Measurements from ENCODE around the gene GPC5. TPM values are rescaled to one million over a fixed set of nuclear protein-coding genes. Genes with fewer than 3 reads are reported as not detected.

Gene GPC5
- total RNA-seq, 1 experiment from 2014 or later, result 0.15 TPM

DNA sequence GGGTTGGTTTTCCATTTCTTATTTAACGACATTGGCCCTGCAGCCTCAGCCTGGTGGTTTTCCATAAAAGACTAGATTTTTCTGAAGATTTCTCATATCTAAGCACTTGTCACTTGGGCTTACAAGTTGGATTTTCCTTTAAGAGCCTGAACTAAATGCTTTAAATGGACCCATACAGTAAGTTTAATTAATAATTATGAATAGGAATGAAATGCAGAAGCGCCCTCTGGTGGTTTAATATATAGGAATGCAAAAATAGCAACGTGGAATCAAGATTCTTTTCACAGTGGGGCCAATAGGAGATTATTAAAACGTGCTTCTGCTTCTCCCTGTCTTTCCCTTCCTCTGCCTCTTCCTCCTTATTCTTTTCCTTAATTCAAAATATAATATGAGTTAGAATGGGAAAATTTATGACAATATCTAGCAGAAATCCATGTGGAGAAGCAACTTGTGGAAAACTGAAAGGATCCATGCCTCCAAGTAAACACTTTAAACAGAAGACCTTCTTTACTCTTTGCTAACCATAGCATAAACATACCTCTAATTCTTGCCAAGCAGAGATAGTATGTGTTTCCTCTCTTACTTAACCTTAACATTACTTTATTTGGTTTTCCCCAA, 324.0 kb downstream of the GPC5 start:
- TF ChIP-seq, protein P1, sequence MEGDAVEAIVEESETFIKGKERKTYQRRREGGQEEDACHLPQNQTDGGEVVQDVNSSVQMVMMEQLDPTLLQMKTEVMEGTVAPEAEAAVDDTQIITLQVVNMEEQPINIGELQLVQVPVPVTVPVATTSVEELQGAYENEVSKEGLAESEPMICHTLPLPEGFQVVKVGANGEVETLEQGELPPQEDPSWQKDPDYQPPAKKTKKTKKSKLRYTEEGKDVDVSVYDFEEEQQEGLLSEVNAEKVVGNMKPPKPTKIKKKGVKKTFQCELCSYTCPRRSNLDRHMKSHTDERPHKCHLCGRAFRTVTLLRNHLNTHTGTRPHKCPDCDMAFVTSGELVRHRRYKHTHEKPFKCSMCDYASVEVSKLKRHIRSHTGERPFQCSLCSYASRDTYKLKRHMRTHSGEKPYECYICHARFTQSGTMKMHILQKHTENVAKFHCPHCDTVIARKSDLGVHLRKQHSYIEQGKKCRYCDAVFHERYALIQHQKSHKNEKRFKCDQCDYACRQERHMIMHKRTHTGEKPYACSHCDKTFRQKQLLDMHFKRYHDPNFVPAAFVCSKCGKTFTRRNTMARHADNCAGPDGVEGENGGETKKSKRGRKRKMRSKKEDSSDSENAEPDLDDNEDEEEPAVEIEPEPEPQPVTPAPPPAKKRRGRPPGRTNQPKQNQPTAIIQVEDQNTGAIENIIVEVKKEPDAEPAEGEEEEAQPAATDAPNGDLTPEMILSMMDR (conservative IDR thresholded peaks at IDR 0.05), result peak; percentile 78
- H3K4me2 ChIP-seq (ENCODE audit: insufficient read depth, insufficient read length, low read length), result no peak overlapping the region
- WGBS (ENCODE audit: extremely low coverage, insufficient read length, low lambda C conversion rate), result no CpG with 5 or more reads among the region's 4 CpGs
- no peaks in the 10 kb centered on the region for H3K9me3 Mint-ChIP-seq
- no peak overlapping the region for H3K23ac ChIP-seq (ENCODE audit: insufficient read length, low read depth, low read length)
- H2BK20ac ChIP-seq (ENCODE audit: low read depth, low read length, poor library complexity, severe bottlenecking), result no peak overlapping the region
- H3K79me2 ChIP-seq (ENCODE audit: insufficient read depth, low read length), result no peaks in the 10 kb centered on the region
- DNase-seq, result no peak
- no peak overlapping the region for H2BK120ac ChIP-seq (ENCODE audit: low read depth, low read length, poor library complexity, severe bottlenecking)
- H2AK5ac ChIP-seq (ENCODE audit: insufficient read length, low read length), result no peak overlapping the region
- H2BK15ac ChIP-seq (ENCODE audit: low read depth, low read length), result no peak overlapping the region
- no peak overlapping the region for H3K56ac ChIP-seq (ENCODE audit: insufficient read length, low read depth, low read length)
- H3K9ac ChIP-seq (ENCODE audit: extremely low read depth, insufficient read length, low read length), result no peak overlapping the region
- no peaks in the 10 kb centered on the region for H3K27me3 Mint-ChIP-seq (ENCODE audit: low read depth)
- 0 out of 4 replicates have a peak, but pooled peaks cover 3 to 7% of the 10 kb centered on the region in 2 experiments for H3K4me1 Mint-ChIP-seq
- H3K27me3 ChIP-seq (ENCODE audit: insufficient read depth, low read length), result no peaks in the 10 kb centered on the region
- H2BK5ac ChIP-seq (ENCODE audit: insufficient read length, low read length), result no peak overlapping the region
- H3K23me2 ChIP-seq (ENCODE audit: insufficient read length, low read depth, low read length, poor library complexity, severe bottlenecking), result no peaks in the 10 kb centered on the region
- H3K79me1 ChIP-seq (ENCODE audit: insufficient read depth, low read depth, low read length, poor library complexity, severe bottlenecking), result no peaks in the 10 kb centered on the region
- no peaks in the 10 kb centered on the region for H3K36me3 Mint-ChIP-seq (ENCODE audit: insufficient read depth in 1 of 3, low read depth in 3 of 3)
- no peak overlapping the region for H4K91ac ChIP-seq (ENCODE audit: insufficient read length, low read depth, low read length)
- H3K18ac ChIP-seq (ENCODE audit: insufficient read length, low read depth, low read length), result no peak overlapping the region
- H3K4ac ChIP-seq (ENCODE audit: low read depth, low read length), result no peak overlapping the region
- H4K20me1 ChIP-seq (ENCODE audit: control insufficient read depth, insufficient read depth, insufficient read length), result no peaks in the 10 kb centered on the region
- H4K5ac ChIP-seq (ENCODE audit: insufficient read length, low read depth, low read length), result no peak overlapping the region
- H3K27ac Mint-ChIP-seq, result no peak overlapping the region
- no peak overlapping the region for H3K27ac ChIP-seq (ENCODE audit: insufficient read length, low read depth, low read length)
- no peak overlapping the region for H2AFZ ChIP-seq (ENCODE audit: low read length)
- no peak overlapping the region for H3K14ac ChIP-seq (ENCODE audit: insufficient read depth, low read length)
- H3K4me1 ChIP-seq (ENCODE audit: insufficient read depth, low read length), result peaks cover 2% of the 10 kb centered on the region; the same call in 1 of the 2 replicates
- no peak overlapping the region for H2BK12ac ChIP-seq (ENCODE audit: insufficient read length, low read depth, low read length)
- no peaks in the 10 kb centered on the region for H3K9me3 ChIP-seq (ENCODE audit: control insufficient read depth, low read depth, low read length)
- H3K4me3 Mint-ChIP-seq, result no peak overlapping the region
- no peak overlapping the region for H3T11ph ChIP-seq (ENCODE audit: low read length)
- no peak overlapping the region for H4K8ac ChIP-seq (replicated peaks; ENCODE audit: insufficient read length, low read depth, low read length)

Data from H9 (cell line).